CD4-positive, CD25-positive, alpha-beta regulatory T cell (primary cell): ENCODE measurements around the gene LRWD1. TPM values are rescaled to one million over a fixed set of nuclear protein-coding genes. Genes with fewer than 3 reads are reported as not detected.
A peak's percentile ranks its signal among the peaks of the same experiment; 100 is the strongest.
"Not testable (repeated sequence)": the region's sequence is repeated elsewhere in the genome, so short reads cannot be mapped to it uniquely, and the experiment has no call there.

Source experiments
- ATAC-seq, 2 donors: fragments of 150-1000 bp; cut with Tn5 transposase; one replicate each; pipeline ENCODE4 v1.10.0; 2021; ENCODE audit warnings: low read depth in 2 of 2, moderate number of reproducible peaks in 2 of 2, moderate library complexity in 1 of 2
- DNase-seq, 3 donors: peaks; one replicate each; pipeline versions ENCODE4 v3.0.0 to v3.0.0-alpha.2; 2012 to 2022; ENCODE audit warnings: mixed read lengths in 1 of 3
- H3K27ac ChIP-seq: one replicate; pipeline ENCODE4 v1.7.0; 2013; ENCODE audit warnings: mild to moderate bottlenecking, low read length; ENCODE audit not compliant: insufficient read depth, poor library complexity, severe bottlenecking
- H3K27me3 ChIP-seq: one replicate; pipeline ENCODE4 v1.7.0; 2013; ENCODE audit warnings: low read length; ENCODE audit not compliant: control insufficient read depth, insufficient read depth
- H3K36me3 ChIP-seq: one replicate; pipeline ENCODE4 v1.7.0; 2013; ENCODE audit warnings: mild to moderate bottlenecking, low read length, moderate library complexity; ENCODE audit not compliant: control insufficient read depth, insufficient read depth
- H3K4me1 ChIP-seq: 2 replicates; pipeline ENCODE4 v1.7.0; 2013; ENCODE audit warnings: mild to moderate bottlenecking, low read length; ENCODE audit not compliant: insufficient read depth, control insufficient read depth, poor library complexity, severe bottlenecking
- H3K4me3 ChIP-seq: one replicate; pipeline ENCODE4 v1.7.0; 2013; ENCODE audit warnings: low read depth, mild to moderate bottlenecking, low read length, moderate library complexity
- H3K9me3 ChIP-seq, 2 experiments: 1 replicate in 1 of 2; 2 replicates in 1 of 2; pipeline ENCODE4 v1.7.0; 2013; ENCODE audit warnings: low read length in 2 of 2, mild to moderate bottlenecking in 1 of 2, moderate library complexity in 1 of 2; ENCODE audit not compliant: control insufficient read depth in 2 of 2
- H3K27ac Mint-ChIP-seq, 3 donors: one replicate each; pipeline ENCODE4 v1.8.0; 2020 to 2022; ENCODE audit warnings: mild to moderate bottlenecking in 3 of 3, mixed read lengths in 3 of 3, moderate library complexity in 2 of 3
- H3K27me3 Mint-ChIP-seq: one replicate; pipeline ENCODE4 v1.8.0; 2022; ENCODE audit warnings: mild to moderate bottlenecking, mixed read lengths
- H3K36me3 Mint-ChIP-seq: one replicate; pipeline ENCODE4 v1.8.0; 2020; ENCODE audit warnings: mixed read lengths
- H3K4me1 Mint-ChIP-seq, 4 donors: one replicate each; pipeline ENCODE4 v1.8.0; 2020 to 2022; ENCODE audit warnings: mixed read lengths in 4 of 4, mild to moderate bottlenecking in 1 of 4
- H3K4me3 Mint-ChIP-seq, 4 donors: one replicate each; pipeline ENCODE4 v1.8.0; 2020 to 2022; ENCODE audit warnings: mild to moderate bottlenecking in 4 of 4, mixed read lengths in 4 of 4, moderate library complexity in 3 of 4
- H3K9me3 Mint-ChIP-seq, 7 donors: one replicate each; pipeline ENCODE4 v1.8.0; 2020 to 2022; ENCODE audit warnings: mixed read lengths in 7 of 7, mild to moderate bottlenecking in 3 of 7, moderate library complexity in 2 of 7
- polyA plus RNA-seq, 4 donors: library from polyadenylated mRNA; unstranded; fragments of 300-500 nt; fragmentation: Illumina TruSeq; gene quantifications; one replicate each; pipeline ENCODE4 v1.2.3, GENCODE V29; 2021
- total RNA-seq: library from RNA; stranded (reverse); gene quantifications from one replicate; pipeline ENCODE4 v1.2.3, GENCODE V29; 2022

The LRWD1 gene
- total and polyA plus RNA-seq, 5 donors from 2014 or later, result 12.4 to 15.3 (median 13.5) TPM

DNA sequence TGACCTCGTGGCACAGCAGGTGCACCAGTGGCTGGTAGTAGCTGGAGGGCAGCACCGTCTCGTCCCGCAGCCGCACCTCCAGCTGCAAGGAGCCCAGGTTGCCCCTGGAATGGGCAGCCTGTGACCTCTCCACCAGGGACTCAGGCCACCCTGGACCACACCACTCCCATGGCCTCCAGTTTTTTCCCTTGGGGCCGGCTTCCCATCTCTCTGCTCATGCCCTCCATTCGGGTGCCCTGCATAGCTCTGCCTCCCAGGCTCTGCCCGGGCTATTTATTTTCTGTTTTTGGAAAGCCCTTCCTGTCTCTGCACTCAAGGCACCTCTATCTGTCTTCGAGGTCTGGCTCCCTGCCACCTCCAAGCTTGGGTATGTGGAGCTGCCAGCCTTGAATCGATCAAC is 32.1 kb downstream of the LRWD1 start:
- not testable (repeated sequence) for H3K4me3 Mint-ChIP-seq, H3K4me3 ChIP-seq, H3K4me1 ChIP-seq, H3K4me1 Mint-ChIP-seq, H3K27ac ChIP-seq, H3K36me3 Mint-ChIP-seq, H3K36me3 ChIP-seq, H3K27me3 Mint-ChIP-seq, H3K9me3 Mint-ChIP-seq, DNase-seq, H3K27me3 ChIP-seq, H3K9me3 ChIP-seq, ATAC-seq, H3K27ac Mint-ChIP-seq

DNA sequence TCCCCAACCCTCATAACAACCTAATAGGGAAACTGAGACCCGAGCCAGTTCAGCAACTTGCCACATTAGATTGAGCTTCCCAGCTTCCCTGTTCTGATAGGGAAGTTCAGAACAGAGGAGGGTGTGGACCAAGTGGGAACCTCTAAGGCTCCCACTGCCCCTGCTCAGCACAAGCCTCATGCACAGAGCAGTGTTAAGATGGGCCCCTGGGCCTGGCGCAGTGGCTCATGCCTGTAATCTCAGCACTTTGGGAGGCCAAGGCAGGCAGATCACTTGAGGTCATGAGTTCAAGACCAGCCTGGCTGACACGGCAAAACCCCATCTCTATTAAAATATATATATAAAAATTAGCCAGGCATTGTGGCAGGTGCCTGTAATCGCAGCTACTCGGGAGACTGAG is 32.5 kb downstream of the LRWD1 start:
- not testable (repeated sequence) for H3K27ac ChIP-seq, H3K4me3 ChIP-seq, H3K27me3 ChIP-seq, H3K4me1 Mint-ChIP-seq, H3K36me3 Mint-ChIP-seq, H3K27me3 Mint-ChIP-seq, DNase-seq, H3K27ac Mint-ChIP-seq, H3K4me3 Mint-ChIP-seq, H3K4me1 ChIP-seq, H3K9me3 ChIP-seq, H3K36me3 ChIP-seq, ATAC-seq, H3K9me3 Mint-ChIP-seq

DNA sequence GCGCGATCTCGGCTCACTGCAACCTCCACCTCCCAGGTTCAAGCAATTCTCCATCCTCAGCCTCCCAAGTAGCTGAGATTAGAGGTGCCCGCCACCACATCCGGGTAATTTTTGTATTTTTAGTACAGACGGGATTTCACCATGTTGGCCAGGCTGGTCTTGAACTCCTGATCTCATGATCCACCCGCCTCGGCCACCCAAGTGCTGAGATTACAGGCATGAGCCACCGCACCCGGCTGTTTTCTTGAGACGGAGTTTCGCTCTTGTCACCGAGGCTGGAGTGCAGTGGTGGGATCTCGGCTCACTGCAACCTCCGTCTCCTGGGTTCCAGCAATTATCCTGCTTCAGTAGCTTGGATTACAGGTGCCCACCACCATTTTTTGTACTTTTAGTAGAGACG is 33.5 kb downstream of the LRWD1 start:
- H3K4me1 ChIP-seq, H3K27me3 Mint-ChIP-seq, H3K27ac Mint-ChIP-seq, H3K9me3 ChIP-seq, ATAC-seq, H3K27me3 ChIP-seq, H3K27ac ChIP-seq, H3K4me3 Mint-ChIP-seq, DNase-seq, H3K4me1 Mint-ChIP-seq, H3K36me3 ChIP-seq, H3K36me3 Mint-ChIP-seq, H3K4me3 ChIP-seq, H3K9me3 Mint-ChIP-seq: not testable (repeated sequence)

DNA sequence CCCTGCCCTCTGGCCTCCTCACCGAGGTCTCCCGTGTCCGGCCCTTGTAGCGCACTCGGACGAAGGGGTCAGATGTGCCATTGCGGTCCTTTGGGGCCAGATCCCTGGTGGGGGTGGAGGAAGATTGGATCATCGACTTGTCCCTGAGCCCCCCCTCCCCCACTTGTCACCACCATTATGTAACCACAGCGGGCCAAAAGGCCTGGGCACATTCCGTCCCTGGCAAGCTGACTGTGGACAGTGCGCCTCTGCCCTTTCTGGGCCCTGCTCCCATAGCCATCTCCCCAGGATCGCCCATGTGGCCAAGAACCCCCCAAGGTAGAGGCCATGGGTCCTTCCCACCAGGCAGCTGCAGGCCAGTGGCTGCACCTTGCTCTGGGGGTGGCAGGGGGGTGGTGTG is 38.4 kb downstream of the LRWD1 start:
- not testable (repeated sequence) for H3K4me3 Mint-ChIP-seq, H3K36me3 Mint-ChIP-seq, H3K9me3 ChIP-seq, H3K27ac Mint-ChIP-seq, H3K27ac ChIP-seq, H3K4me1 ChIP-seq, H3K27me3 ChIP-seq, H3K4me1 Mint-ChIP-seq, DNase-seq, ATAC-seq, H3K9me3 Mint-ChIP-seq, H3K27me3 Mint-ChIP-seq, H3K4me3 ChIP-seq, H3K36me3 ChIP-seq

DNA sequence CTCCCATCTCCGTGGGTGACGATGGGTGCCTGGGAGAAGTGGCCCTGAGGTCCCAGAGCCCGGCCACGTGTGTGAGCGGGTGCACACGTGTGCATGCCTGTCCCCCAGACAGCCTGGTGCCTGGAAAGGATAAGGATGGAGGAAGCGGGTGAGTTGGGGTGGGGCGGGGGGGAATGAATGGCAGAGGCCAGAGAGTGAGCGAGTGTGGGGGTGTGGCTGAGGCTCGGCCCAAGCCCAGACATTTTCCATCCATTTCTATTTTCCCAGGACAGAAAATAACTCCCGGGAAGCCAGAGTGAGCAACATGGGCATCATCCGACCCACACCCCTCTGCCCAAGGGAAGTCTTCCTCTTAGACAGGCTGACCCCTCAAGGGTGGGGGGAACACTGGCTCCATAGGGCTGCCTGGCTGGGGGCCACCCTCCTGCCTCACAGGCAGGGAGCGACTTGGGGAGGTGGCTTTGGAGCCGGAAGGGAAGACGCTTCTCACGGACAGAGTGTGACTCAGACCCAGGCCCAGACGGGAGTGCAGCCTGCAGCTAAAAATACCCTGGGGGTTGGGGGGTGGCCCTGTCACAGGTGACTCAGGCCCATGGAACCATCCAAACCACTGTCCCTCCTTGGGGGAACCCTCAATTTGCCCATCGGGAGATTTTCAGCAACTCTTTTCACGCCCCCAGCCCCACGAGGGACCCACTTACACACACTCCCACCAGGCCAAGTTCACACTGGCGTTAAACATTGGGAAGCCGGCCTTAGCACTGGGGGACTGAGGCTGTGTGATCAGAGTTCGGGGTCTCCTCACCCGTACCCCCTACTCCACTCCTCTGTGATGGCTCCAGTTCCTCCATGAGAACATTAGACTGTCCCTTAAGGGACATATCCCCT is 40.8 kb downstream of the LRWD1 start:
- H3K9me3 ChIP-seq, H3K27me3 ChIP-seq, DNase-seq, H3K27ac ChIP-seq, H3K9me3 Mint-ChIP-seq, H3K4me1 Mint-ChIP-seq, H3K4me3 ChIP-seq, H3K27me3 Mint-ChIP-seq, H3K4me3 Mint-ChIP-seq, H3K36me3 Mint-ChIP-seq, H3K4me1 ChIP-seq, H3K36me3 ChIP-seq, H3K27ac Mint-ChIP-seq: not testable (repeated sequence)
- ATAC-seq, result peak in 1 of 2 donors; percentile 9

DNA sequence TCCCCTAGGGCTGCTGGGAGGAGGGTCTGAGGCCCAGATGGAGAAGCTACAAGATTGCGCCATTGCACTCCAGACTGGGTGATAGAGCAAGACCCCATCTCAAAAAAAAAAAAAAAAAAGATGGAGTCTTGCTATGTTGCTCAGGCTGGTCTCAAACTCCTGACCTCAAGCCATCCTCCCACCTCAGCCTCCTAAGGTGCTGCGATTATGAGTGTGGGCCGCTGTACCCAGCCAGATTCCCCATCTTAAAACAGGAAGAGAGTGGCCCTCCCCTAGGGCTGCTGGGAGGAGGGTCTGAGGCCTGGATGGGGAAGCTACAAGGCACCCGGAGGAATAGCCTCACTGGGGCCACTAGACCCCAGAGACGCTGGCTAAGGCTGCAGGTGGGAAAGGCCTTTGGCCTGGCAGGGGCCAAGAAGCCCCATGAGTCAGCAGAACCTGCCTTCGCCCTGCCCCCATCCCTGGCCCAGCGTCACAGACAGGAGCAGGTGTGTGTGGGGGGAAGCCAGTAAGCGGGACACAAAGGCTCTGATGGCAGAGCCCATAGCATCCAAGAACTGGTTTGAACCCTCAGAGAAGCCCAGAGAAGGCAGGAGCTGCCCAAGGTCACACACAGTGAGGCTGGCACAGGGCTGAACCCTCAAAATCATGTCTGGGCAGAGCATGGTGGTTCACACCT is 42.8 kb downstream of the LRWD1 start:
- H3K27ac ChIP-seq, H3K9me3 ChIP-seq, H3K9me3 Mint-ChIP-seq, DNase-seq, H3K4me1 Mint-ChIP-seq, H3K27ac Mint-ChIP-seq, H3K36me3 ChIP-seq, ATAC-seq, H3K4me3 ChIP-seq, H3K36me3 Mint-ChIP-seq, H3K27me3 Mint-ChIP-seq, H3K4me3 Mint-ChIP-seq, H3K27me3 ChIP-seq, H3K4me1 ChIP-seq: not testable (repeated sequence)

DNA sequence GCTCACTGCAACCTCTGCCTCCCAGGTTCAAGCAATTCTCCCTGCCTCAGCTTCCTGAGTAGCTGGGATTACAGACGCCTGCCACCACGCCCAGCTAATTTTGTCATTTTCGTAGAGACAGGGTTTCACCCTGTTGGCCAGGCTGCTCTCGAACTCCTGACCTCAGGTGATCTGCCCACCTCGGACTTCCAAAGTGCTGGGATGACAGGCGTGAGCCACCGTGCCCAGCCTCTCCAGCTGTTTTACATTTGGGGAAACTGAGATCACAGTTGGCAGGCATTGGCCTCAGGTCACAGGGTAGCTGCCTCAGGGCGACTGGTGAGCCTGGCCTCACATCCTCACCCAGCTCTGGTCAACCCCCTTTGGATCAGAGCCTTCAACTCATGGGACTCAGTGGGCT is 45.8 kb downstream of the LRWD1 start:
- H3K36me3 Mint-ChIP-seq, H3K27ac Mint-ChIP-seq, H3K27me3 ChIP-seq, H3K9me3 Mint-ChIP-seq, H3K27me3 Mint-ChIP-seq, H3K27ac ChIP-seq, DNase-seq, H3K4me1 ChIP-seq, H3K4me3 ChIP-seq, H3K36me3 ChIP-seq, ATAC-seq, H3K9me3 ChIP-seq, H3K4me3 Mint-ChIP-seq, H3K4me1 Mint-ChIP-seq: not testable (repeated sequence)
